Hematopoietic multipotent progenitor cell (in vitro differentiated cells): Measurements from ENCODE around the gene JAK3. TPM values are rescaled to one million over a fixed set of nuclear protein-coding genes. Genes with fewer than 3 reads are reported as not detected.
A peak's percentile ranks its signal among the peaks of the same experiment; 100 is the strongest.
"Not testable (repeated sequence)": the region's sequence is repeated elsewhere in the genome, so short reads cannot be mapped to it uniquely, and the experiment has no call there.

Experiments used
- DNase-seq, 3 donors: peaks; one replicate each; pipeline ENCODE4 v3.0.0-alpha.2; 2011 to 2015; ENCODE audit warnings: low read depth in 2 of 3, low spot score in 2 of 3
- small RNA-seq: library from RNA; depleted of rRNA; stranded (forward); fragments of <200 nt; gene quantifications from one replicate; pipeline ENCODE3, GENCODE V24; 2012
- total RNA-seq: library from RNA; depleted of rRNA; stranded (reverse); fragments of >200 nt; gene quantifications from one replicate; pipeline ENCODE4 v1.2.3, GENCODE V29; 2012

Gene JAK3
- total RNA-seq, 1 donor, result 127 TPM

DNA sequence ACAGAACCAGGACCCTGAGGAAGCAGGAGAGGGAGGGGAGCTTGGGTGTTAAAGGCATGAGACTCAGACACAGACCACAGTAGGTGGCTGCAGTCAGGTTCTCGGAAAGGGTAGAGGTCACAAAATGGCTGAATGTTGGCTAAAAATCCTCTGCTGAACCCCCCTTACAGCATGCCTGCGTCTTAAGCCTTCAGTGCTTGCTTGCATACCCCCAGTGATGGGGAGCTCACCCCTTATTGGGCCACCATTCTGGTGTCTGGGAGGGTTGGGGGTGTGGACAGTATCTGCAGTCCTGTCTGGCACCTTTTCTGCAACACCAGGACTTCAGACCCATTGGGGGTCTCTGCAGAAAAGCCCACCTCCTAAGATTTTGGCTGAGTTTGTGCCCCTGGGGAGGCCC lies 67.0 kb downstream of the JAK3 start:
- DNase-seq, result no peak

DNA sequence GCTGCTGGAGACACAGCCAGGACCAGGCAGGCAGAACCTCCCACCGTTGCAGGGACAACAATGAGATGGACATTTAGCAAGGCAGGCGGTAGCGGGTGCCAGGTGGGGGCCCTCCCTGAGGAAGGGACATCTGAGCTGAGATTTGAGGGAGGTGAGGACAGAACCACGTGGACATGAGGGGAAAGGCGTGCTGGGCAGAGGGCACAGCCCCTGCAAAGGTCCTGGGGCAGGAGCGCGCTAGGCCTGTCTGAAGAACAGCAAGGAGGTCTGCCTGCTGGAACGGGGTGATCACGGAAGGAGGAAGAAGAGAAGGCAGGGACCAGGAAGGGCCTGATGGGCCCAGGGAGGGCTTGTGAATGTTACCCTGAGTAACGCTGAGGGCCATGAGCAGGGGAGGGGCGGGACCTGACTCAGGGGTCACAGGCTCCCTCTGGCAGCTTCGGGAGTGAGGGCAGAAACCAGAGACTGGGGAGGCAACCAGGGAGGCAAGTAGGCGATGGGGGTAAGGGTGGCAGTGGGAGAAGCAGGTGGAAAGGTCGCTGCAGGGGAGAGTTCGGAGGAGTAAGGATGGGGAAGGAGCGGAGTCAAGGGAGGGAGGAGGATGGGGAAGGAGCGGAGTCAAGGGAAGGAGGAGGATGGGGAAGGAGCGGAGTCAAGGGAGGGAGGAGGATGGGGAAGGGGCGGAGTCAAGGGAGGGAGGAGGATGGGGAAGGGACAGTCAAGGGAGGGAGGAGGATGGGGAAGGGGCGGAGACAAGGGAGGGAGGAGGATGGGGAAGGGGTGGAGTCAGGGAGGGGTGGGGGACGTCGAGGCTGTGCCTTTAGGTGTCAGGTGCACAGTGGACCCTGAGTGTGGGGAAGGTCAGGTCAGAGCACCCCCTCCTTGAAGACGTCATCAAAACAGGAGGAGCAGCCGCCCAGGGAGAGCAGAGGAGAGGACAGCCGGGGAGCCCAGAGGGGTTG lies 68.5 kb downstream of the JAK3 start:
- DNase-seq, result peak in 2 of 3 donors; percentile 65 to 75

DNA sequence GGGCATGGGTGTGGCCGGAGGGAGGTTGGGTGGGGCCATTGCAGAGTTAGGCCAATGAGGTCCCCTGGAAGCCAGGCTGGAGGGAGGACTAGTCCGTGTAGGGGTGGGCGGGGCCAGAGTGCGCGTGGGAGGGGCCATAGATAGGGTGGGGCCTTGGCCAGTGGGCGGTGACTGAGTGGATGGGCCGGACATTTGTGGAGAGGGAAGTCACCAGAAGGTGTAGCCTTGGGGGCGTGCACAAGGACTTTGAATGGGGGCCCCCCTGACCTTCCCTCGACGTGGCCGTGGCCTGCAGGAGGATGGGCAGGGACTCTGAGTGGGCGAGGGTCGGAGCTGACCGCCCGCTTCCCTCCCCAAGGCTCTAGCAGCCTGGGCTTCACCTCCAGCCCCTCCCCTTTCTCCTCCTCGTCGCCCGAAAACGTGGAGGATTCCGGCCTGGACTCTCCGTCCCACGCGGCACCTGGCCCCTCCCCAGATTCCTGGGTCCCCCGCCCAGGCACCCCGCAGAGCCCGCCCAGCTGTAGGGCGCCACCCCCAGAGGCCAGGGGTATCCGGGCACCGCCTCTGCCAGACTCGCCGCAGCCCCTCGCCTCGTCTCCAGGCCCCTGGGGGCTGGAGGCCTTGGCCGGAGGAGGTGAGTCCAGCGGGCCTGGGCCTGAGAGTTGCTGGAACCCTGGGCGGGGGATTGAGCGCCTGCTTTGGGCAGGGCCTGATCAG lies 69.4 kb downstream of the JAK3 start:
- peak in 2 of 3 donors; percentile 77 to 84 for DNase-seq

DNA sequence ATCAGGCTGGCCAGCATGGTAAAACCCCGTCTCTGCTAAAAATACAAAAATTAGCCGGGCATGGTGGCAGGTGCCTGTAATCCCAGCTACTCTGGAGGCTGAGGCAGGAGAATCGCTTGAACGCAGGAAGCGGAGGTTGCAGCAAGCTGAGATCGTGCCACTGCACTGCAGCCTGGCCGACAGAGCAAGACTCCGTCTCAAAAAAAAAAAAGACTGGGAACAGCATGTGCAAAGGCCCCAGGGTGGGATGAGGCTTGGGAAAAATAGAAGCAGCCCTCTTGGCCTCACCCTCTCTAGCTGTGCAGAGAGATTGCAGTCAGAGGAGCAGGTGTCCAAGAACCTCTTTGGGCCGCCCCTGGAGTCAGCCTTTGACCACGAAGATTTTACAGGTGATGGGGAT lies 69.9 kb downstream of the JAK3 start:
- not testable (repeated sequence) for DNase-seq

DNA sequence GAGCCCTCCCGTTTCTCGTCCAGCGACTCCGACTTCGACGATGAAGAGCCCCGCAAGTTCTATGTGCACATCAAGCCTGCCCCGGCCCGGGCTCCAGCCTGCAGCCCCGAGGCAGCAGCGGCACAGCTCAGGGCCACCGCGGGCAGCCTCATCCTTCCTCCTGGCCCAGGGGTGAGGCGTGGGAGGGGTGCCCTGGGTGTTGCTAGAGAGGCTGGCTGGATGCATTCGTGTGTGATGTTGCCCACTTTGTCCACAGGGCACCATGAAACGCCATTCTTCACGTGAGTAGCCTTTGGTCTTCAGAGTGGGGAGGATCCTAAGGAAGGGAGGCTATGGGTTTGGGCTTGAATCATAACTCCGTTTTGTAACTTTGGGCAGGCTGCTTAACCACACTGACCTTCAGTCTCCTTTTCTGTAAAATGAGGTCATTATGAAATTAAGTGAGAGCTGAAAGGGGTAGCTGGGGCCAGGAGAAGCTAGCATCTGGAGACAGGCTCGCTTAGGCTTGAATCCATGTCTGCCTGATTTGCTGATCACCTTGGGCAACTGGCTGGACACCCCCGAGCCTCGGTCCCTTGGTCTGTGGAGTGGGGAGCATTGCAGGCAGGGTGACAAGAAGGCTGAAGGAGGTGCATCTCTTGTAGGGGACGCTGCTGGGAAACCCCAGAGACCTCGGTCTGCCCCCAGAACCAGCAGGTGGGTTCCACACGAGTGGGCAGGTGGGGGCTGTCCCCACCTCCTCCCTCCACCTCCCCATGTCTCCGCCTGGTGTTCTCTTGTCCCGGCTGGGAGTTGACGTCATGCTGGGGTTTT lies 71.6 kb downstream of the JAK3 start:
- DNase-seq, result no peak

DNA sequence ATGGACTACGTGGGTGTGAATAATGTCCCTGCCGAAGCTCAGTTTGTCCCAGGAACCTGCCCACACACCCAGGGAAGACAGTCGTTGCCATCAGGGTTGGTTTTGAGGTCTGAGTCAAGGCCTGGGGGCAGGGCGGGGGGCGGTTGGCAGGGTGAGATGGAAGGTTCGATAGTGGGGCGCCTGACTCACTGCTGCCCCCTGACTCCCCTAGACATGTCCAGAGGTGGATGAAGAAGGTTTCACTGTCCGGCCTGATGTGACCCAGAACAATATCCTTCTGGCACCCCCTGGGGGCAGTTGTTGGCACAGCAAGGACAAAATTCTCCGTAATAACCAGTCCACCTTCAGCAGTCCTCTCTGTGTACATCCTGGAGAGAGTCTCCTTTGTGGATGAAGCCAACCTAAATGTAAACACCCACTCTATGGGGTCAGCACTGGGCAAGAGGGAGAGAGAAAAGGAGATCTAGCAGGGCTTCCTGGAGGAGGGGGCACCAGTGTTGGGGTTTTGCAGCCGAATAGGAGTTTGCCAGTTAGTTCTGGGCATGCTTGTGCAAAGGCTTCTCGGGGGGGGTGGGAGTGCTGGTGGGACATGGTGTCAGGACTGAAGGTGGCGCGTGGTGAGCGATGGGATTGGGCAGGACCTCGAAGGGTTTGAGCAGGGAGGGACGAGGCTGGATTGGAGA lies 72.4 kb downstream of the JAK3 start:
- DNase-seq, result peak in 1 of 3 donors; percentile 27

Small RNA genes lying within 50 kb of the gene (small RNA-seq; reads per million reads assigned to genes)
- not detected for gene SNORA68

Other genes with a start within 250 kb of the JAK3 start
- gene UNC13A, start 159.6 kb downstream of the JAK3 start, total RNA-seq, result under 0.01 TPM
- gene MAP1S, start 128.5 kb downstream of the JAK3 start, total RNA-seq, result 52.2 TPM
- 41.7 TPM for gene FCHO1, start 96.5 kb downstream of the JAK3 start, total RNA-seq
- 0.54 TPM for gene B3GNT3, start 52.8 kb downstream of the JAK3 start, total RNA-seq
- gene INSL3, start 26.5 kb downstream of the JAK3 start, total RNA-seq, result 0.81 TPM
- gene RPL18A, start 11.9 kb upstream of the JAK3 start, total RNA-seq, result 2,881 TPM
- 1.3 TPM for gene SLC5A5, start 24.0 kb upstream of the JAK3 start, total RNA-seq
- gene CCDC124, start 85.0 kb upstream of the JAK3 start, total RNA-seq, result 22.9 TPM
- under 0.01 TPM for gene KCNN1, start 119.1 kb upstream of the JAK3 start, total RNA-seq
- 87.5 TPM for gene ARRDC2, start 160.2 kb upstream of the JAK3 start, total RNA-seq
- gene IL12RB1, start 239.0 kb upstream of the JAK3 start, total RNA-seq, result 7.5 TPM
- gene MAST3, start 249.8 kb upstream of the JAK3 start, total RNA-seq, result 8.1 TPM